Measurements from ENCODE around the gene VAT1L. TPM values are rescaled to one million over a fixed set of nuclear protein-coding genes. Genes with fewer than 3 reads are reported as not detected.

Gene VAT1L
- total RNA-seq, 1 donor from 2014 or later: 1.1 TPM

- Mint-ChIP-seq H3K27ac (ENCODE audit: unreplicated experiment) (no peak overlapping the region), H3K9me3 (ENCODE audit: unreplicated experiment) (no peaks in the 10 kb centered on the region), H3K4me3 (ENCODE audit: unreplicated experiment) (no peak overlapping the region), H3K4me1 (ENCODE audit: unreplicated experiment) (peaks cover 5% of the 10 kb centered on the region), H3K27me3 (ENCODE audit: unreplicated experiment) (peaks cover 2% of the 10 kb centered on the region), H3K36me3 (ENCODE audit: low read depth, unreplicated experiment) (no peaks in the 10 kb centered on the region)
- no peak for DNase-seq (ENCODE audit: low spot score)
- TF ChIP-seq CTCF (IDR thresholded peaks at IDR 0.05; ENCODE audit: unreplicated experiment): no peak
These were observed 110.4 kb downstream of the VAT1L start for GRCh38 chr16:77898671-77899211.

GRCh38 chr16:77899416-77899815 lies 111.1 kb downstream of the VAT1L start:
- Mint-ChIP-seq H3K27ac (ENCODE audit: unreplicated experiment) (no peak overlapping the region), H3K9me3 (ENCODE audit: unreplicated experiment) (no peaks in the 10 kb centered on the region), H3K4me3 (ENCODE audit: unreplicated experiment) (no peak overlapping the region), H3K27me3 (ENCODE audit: unreplicated experiment) (peaks cover 2% of the 10 kb centered on the region), H3K4me1 (ENCODE audit: unreplicated experiment) (peaks cover 5% of the 10 kb centered on the region), H3K36me3 (ENCODE audit: low read depth, unreplicated experiment) (no peaks in the 10 kb centered on the region)
- no peak for TF ChIP-seq CTCF (IDR thresholded peaks at IDR 0.05; ENCODE audit: unreplicated experiment)
- no peak for DNase-seq (ENCODE audit: low spot score)

- no peaks in the 10 kb centered on the region for H3K9me3 Mint-ChIP-seq (ENCODE audit: unreplicated experiment)
- DNase-seq (ENCODE audit: low spot score): no peak
- no peaks in the 10 kb centered on the region for H3K36me3 Mint-ChIP-seq (ENCODE audit: low read depth, unreplicated experiment)
- H3K27me3 Mint-ChIP-seq (ENCODE audit: unreplicated experiment): no peaks in the 10 kb centered on the region
- H3K4me3 Mint-ChIP-seq (ENCODE audit: unreplicated experiment): no peak overlapping the region
- H3K27ac Mint-ChIP-seq (ENCODE audit: unreplicated experiment): no peak overlapping the region
- TF ChIP-seq CTCF (IDR thresholded peaks at IDR 0.05; ENCODE audit: unreplicated experiment): no peak
- H3K4me1 Mint-ChIP-seq (ENCODE audit: unreplicated experiment): no peaks in the 10 kb centered on the region
These were observed 117.1 kb downstream of the VAT1L start for GRCh38 chr16:77905374-77905920.

- DNase-seq (ENCODE audit: low spot score): no peak
- Mint-ChIP-seq H3K4me1 (ENCODE audit: unreplicated experiment) (no peaks in the 10 kb centered on the region), H3K27ac (ENCODE audit: unreplicated experiment) (no peak overlapping the region), H3K4me3 (ENCODE audit: unreplicated experiment) (no peak overlapping the region), H3K27me3 (ENCODE audit: unreplicated experiment) (no peaks in the 10 kb centered on the region), H3K9me3 (ENCODE audit: unreplicated experiment) (no peaks in the 10 kb centered on the region), H3K36me3 (ENCODE audit: low read depth, unreplicated experiment) (no peaks in the 10 kb centered on the region)
- no peak for TF ChIP-seq CTCF (IDR thresholded peaks at IDR 0.05; ENCODE audit: unreplicated experiment)
These were observed 121.7 kb downstream of the VAT1L start for GRCh38 chr16:77910021-77910420.

- Mint-ChIP-seq H3K27me3 (ENCODE audit: unreplicated experiment) (no peaks in the 10 kb centered on the region), H3K4me3 (ENCODE audit: unreplicated experiment) (no peak overlapping the region), H3K9me3 (ENCODE audit: unreplicated experiment) (no peaks in the 10 kb centered on the region), H3K4me1 (ENCODE audit: unreplicated experiment) (peaks cover under 1% of the 10 kb centered on the region), H3K36me3 (ENCODE audit: low read depth, unreplicated experiment) (no peaks in the 10 kb centered on the region), H3K27ac (ENCODE audit: unreplicated experiment) (no peak overlapping the region)
- DNase-seq (ENCODE audit: low spot score): no peak
- TF ChIP-seq CTCF (IDR thresholded peaks at IDR 0.05; ENCODE audit: unreplicated experiment): no peak
These were observed 124.3 kb downstream of the VAT1L start for GRCh38 chr16:77912617-77913016.

Data from endothelial cell (in vitro differentiated cells).